GM12878 (cell line): ENCODE measurements around the gene UBR3. TPM values are rescaled to one million over a fixed set of nuclear protein-coding genes. Genes with fewer than 3 reads are reported as not detected.

Source experiments
- ATAC-seq: fragments of 200-7000 bp; cut with Tn5 transposase; 3 replicates; pipeline ENCODE4 v1.9.1; 2020; ENCODE audit warnings: mild to moderate bottlenecking, moderate library complexity
- BruUV-seq: library from RNA; stranded (reverse); fragments of 400-500 nt; replicated peaks from 2 replicates; lab custom pipeline; 2021; lab: Mats Ljungman, UMichigan
- CTCF ChIA-PET: fragments of 300-600 bp; sonication (Branson Sonifier 250); formaldehyde crosslinking; extraction: SDS; loops from one replicate; lab custom pipeline; 2021; ENCODE audit warnings: inconsistent platforms; lab: Yijun Ruan, JAX
- POLR2A ChIA-PET: fragments of 350-600 bp; formaldehyde crosslinking; extraction: SDS; loops from one replicate; lab custom pipeline; 2021; ENCODE audit warnings: inconsistent platforms; lab: Charles Lee
- RAD21 ChIA-PET: fragments of 300-600 bp; sonication (Branson Sonifier 250); formaldehyde crosslinking; loops from one replicate; lab custom pipeline; 2023; ENCODE audit warnings: antibody characterized with exemption; ENCODE audit not compliant: unreplicated experiment; lab: Charles Lee
- SMC1A ChIA-PET: fragments of 300-600 bp; sonication (Branson Sonifier 250); formaldehyde crosslinking; loops from one replicate; lab custom pipeline; 2023; ENCODE audit not compliant: unreplicated experiment, uncharacterized antibody; lab: Charles Lee
- DNase-seq: peaks from one replicate; pipeline ENCODE4 v3.0.0-alpha.2; 2011; ENCODE audit warnings: low read depth, low spot score
- FAIRE-seq: peaks from 3 replicates; lab custom pipeline; 2011; peaks lifted over from hg19 to GRCh38; lab: Jason Lieb, UNC
- H2AFZ ChIP-seq: 2 replicates; pipeline ENCODE4 v1.6.0; 2011; ENCODE audit warnings: low read depth, low read length, control low read depth; ENCODE audit not compliant: control insufficient read depth
- H3K27ac ChIP-seq: 2 replicates; pipeline ENCODE4 v1.5.1; 2011; ENCODE audit warnings: control low read depth; ENCODE audit not compliant: control insufficient read depth, insufficient read depth
- H3K27me3 ChIP-seq, 2 experiments: replicated peaks in 1 of 2; 2 replicates each; pipeline versions ENCODE4 v1.6.0 to v1.6.1; 2011; ENCODE audit warnings: low read length in 1 of 2; ENCODE audit not compliant: control insufficient read depth in 2 of 2, insufficient read depth in 2 of 2
- H3K36me3 ChIP-seq, 2 experiments: 2 replicates each; pipeline ENCODE4 v1.5.1; 2011; ENCODE audit warnings: low read length in 1 of 2; ENCODE audit not compliant: control insufficient read depth in 2 of 2, insufficient read depth in 2 of 2
- H3K4me1 ChIP-seq: 2 replicates; pipeline ENCODE4 v1.6.1; 2011; ENCODE audit warnings: mild to moderate bottlenecking, low read length, moderate library complexity, mixed read lengths; ENCODE audit not compliant: control insufficient read depth, insufficient read depth
- H3K4me2 ChIP-seq: 2 replicates; pipeline ENCODE4 v1.6.0; 2011; ENCODE audit warnings: control low read depth; ENCODE audit not compliant: control insufficient read depth, insufficient read depth
- H3K4me3 ChIP-seq: fragments of 200-600 bp; sonication (generic); 2 replicates; pipeline ENCODE4 v1.5.1; 2016
- H3K79me2 ChIP-seq: 2 replicates; pipeline ENCODE4 v1.6.0; 2011; ENCODE audit warnings: low read length; ENCODE audit not compliant: control insufficient read depth, insufficient read depth
- H3K9ac ChIP-seq: 2 replicates; pipeline ENCODE4 v1.8.0; 2011; ENCODE audit warnings: low read length, control low read depth, mixed read lengths; ENCODE audit not compliant: control insufficient read depth, insufficient read depth
- H3K9me3 ChIP-seq: replicated peaks from 3 replicates; pipeline ENCODE4 v1.5.1; 2011; ENCODE audit warnings: mild to moderate bottlenecking, low read length; ENCODE audit not compliant: control insufficient read depth, insufficient read depth
- H4K20me1 ChIP-seq: 2 replicates; pipeline ENCODE4 v1.6.0; 2011; ENCODE audit not compliant: control insufficient read depth, insufficient read depth
- ESRRA ChIP-seq: IDR thresholded peaks from 2 replicates; pipeline ENCODE4 v1.6.1; 2012; ENCODE audit warnings: mild to moderate bottlenecking, low read length, improper control_type of control experiment
- IKZF1 ChIP-seq: fragments of 450-650 bp; conservative IDR thresholded peaks from 2 replicates; pipeline ENCODE4 v1.6.1; 2017; ENCODE audit warnings: antibody characterized with exemption, mild to moderate bottlenecking
- MXI1 ChIP-seq: fragments of 150-350 bp; IDR thresholded peaks from 2 replicates; pipeline ENCODE4 v1.6.1; 2011; ENCODE audit warnings: low read depth, mild to moderate bottlenecking, inconsistent platforms, low read length, improper control_type of control experiment
- WGBS: methylation state at CpG from one replicate; pipeline ENCODE4 v1.1.6; 2016; ENCODE audit warnings: low lambda C conversion rate; ENCODE audit not compliant: insufficient replicate concordance, insufficient coverage; ENCODE audit errors: missing lambda C conversion rate; 5-methylcytosine and 5-hydroxymethylcytosine counted together
- in situ Hi-C: fragments of 300-500 bp; cut with MboI; formaldehyde crosslinking; loops from 9 replicates; pipeline ENCODE4 v1.14.3; 2018; ENCODE audit warnings: mixed read lengths
- intact Hi-C: fragments of 100-400 bp; cut with micrococcal nuclease; formaldehyde crosslinking; loops from one replicate; pipeline ENCODE4 v1.14.2; 2022; ENCODE audit not compliant: unreplicated experiment
- polyA plus RNA-seq, 11 experiments: library from polyadenylated mRNA; depleted of rRNA in 4 of 11; unstranded in 6 of 11; stranded (reverse) in 5 of 11; fragments of >200 nt; fragmentation: Nextera tagmentation in 4 of 11; fragmentation: Illumina TruSeq in 1 of 11; extraction: Ambion mirVana in 4 of 11; extraction: Trizol in 1 of 11; gene quantifications; 1 replicate in 1 of 11; 2 replicates in 10 of 11; pipeline versions ENCODE4 v1.2.1 to v1.2.3, GENCODE V29; 2011 to 2016; ENCODE audit warnings: inconsistent platforms in 2 of 11, missing spikeins in 2 of 11, low read depth in 1 of 11
- total RNA-seq, 4 experiments: library from RNA; depleted of rRNA in 3 of 4; stranded (reverse); fragments of >200 nt in 3 of 4; fragmentation: Illumina TruSeq in 1 of 4; extraction: Trizol in 1 of 4; gene quantifications; 2 replicates each; pipeline versions ENCODE4 v1.2.1 to v1.2.3, GENCODE V29; 2013 to 2021
- TF ChIP-seq, protein P1 (sequence below): fragments of 450-650 bp; formaldehyde crosslinking; IDR thresholded peaks from 2 replicates; pipeline ENCODE4 v1.4.0; 2020; ENCODE audit warnings: mild to moderate bottlenecking, moderate library complexity
- TF ChIP-seq, protein P2 (sequence below): fragments of 450-650 bp; formaldehyde crosslinking; IDR thresholded peaks from 2 replicates; pipeline ENCODE4 v1.4.0; 2022; ENCODE audit warnings: mild to moderate bottlenecking, moderate library complexity

UBR3 gene
- total and polyA plus RNA-seq, 10 of the 15 experiments (the other 5 are each of a cell fraction or from before 2014, with no cell fraction given), result 3.8 to 22.9 (median 11.2) TPM

DNA sequence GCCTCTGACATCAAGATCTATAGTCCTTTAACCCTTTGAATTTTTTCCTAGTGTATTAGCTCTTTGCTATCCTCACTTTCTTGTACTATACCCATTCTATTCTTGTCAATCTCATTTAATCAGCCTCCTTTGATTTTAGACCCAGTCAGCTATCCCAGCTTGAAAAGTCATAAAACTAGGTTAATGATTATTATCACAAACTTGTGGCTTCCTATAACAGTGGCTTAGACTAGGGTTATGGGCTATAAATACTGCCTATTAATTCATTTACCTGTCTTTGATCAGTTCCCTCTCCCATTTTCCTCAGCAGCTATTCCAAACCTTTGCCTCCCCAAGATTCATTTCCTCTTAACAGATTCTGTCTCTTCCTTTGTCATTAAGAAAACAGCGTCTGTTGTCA, 174.8 kb downstream of the UBR3 start:
- no peak overlapping the region for H2AFZ ChIP-seq
- no peak overlapping the region for H3K27ac ChIP-seq
- TF ChIP-seq IKZF1 (no peak), ESRRA (no peak), MXI1 (no peak)
- TF ChIP-seq, protein P1, sequence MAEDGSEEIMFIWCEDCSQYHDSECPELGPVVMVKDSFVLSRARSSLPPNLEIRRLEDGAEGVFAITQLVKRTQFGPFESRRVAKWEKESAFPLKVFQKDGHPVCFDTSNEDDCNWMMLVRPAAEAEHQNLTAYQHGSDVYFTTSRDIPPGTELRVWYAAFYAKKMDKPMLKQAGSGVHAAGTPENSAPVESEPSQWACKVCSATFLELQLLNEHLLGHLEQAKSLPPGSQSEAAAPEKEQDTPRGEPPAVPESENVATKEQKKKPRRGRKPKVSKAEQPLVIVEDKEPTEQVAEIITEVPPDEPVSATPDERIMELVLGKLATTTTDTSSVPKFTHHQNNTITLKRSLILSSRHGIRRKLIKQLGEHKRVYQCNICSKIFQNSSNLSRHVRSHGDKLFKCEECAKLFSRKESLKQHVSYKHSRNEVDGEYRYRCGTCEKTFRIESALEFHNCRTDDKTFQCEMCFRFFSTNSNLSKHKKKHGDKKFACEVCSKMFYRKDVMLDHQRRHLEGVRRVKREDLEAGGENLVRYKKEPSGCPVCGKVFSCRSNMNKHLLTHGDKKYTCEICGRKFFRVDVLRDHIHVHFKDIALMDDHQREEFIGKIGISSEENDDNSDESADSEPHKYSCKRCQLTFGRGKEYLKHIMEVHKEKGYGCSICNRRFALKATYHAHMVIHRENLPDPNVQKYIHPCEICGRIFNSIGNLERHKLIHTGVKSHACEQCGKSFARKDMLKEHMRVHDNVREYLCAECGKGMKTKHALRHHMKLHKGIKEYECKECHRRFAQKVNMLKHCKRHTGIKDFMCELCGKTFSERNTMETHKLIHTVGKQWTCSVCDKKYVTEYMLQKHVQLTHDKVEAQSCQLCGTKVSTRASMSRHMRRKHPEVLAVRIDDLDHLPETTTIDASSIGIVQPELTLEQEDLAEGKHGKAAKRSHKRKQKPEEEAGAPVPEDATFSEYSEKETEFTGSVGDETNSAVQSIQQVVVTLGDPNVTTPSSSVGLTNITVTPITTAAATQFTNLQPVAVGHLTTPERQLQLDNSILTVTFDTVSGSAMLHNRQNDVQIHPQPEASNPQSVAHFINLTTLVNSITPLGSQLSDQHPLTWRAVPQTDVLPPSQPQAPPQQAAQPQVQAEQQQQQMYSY (CRISPR knock-in tag), result no peak
- TF ChIP-seq, protein P2, sequence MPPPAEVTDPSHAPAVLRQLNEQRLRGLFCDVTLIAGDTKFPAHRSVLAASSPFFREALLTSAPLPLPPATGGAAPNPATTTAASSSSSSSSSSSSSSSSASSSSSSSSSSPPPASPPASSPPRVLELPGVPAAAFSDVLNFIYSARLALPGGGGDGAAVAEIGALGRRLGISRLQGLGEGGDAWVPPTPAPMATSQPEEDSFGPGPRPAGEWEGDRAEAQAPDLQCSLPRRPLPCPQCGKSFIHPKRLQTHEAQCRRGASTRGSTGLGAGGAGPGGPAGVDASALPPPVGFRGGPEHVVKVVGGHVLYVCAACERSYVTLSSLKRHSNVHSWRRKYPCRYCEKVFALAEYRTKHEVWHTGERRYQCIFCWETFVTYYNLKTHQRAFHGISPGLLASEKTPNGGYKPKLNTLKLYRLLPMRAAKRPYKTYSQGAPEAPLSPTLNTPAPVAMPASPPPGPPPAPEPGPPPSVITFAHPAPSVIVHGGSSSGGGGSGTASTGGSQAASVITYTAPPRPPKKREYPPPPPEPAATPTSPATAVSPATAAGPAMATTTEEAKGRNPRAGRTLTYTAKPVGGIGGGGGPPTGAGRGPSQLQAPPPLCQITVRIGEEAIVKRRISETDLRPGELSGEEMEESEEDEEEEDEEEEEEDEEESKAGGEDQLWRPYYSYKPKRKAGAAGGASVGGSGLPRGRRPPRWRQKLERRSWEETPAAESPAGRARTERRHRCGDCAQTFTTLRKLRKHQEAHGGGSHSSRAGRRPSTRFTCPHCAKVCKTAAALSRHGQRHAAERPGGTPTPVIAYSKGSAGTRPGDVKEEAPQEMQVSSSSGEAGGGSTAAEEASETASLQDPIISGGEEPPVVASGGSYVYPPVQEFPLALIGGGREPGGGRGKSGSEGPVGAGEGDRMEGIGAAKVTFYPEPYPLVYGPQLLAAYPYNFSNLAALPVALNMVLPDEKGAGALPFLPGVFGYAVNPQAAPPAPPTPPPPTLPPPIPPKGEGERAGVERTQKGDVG, result no peak
- no TSS peak for BruUV-seq
- CTCF ChIA-PET, result interaction anchor here (0.9 kb wide), 1 partner anchor 16 kb away, joined by 3 read pairs; no protein-coding TSS in a partner anchor
- 94% methylated on average over 1 of the region's 1 CpG for WGBS
- H4K20me1 ChIP-seq, result no peaks in the 10 kb centered on the region
- no peaks in the 10 kb centered on the region for H3K79me2 ChIP-seq
- no peaks in the 10 kb centered on the region for H3K27me3 ChIP-seq
- H3K9ac ChIP-seq, result no peak overlapping the region
- POLR2A ChIA-PET, result no interaction called here
- DNase-seq, result no peak
- intact Hi-C loops (no loop called here), in situ Hi-C loops (no loop called here)
- no peak overlapping the region for H3K4me3 ChIP-seq
- SMC1A ChIA-PET, result interaction anchor here (0.7 to 2.6 kb wide), 8 partner anchors 8 to 140 kb away, joined by 3 to 12 read pairs (median 4); no protein-coding TSS in a partner anchor
- no peaks in the 10 kb centered on the region for H3K4me1 ChIP-seq
- H3K4me2 ChIP-seq, result no peak overlapping the region
- no peak for ATAC-seq
- RAD21 ChIA-PET, result interaction anchor here (0.9 to 1.5 kb wide), 2 partner anchors 20 to 28 kb away, joined by 4 read pairs; no protein-coding TSS in a partner anchor
- H3K9me3 ChIP-seq, result peaks cover 6% of the 10 kb centered on the region; the same call in 1 of the 3 replicates
- no peaks in the 10 kb centered on the region; a peak in 2 of 4 replicates for H3K36me3 ChIP-seq
- FAIRE-seq, result no peak
